Neural cell (in vitro differentiated cells): ENCODE results near the gene VPS13D. TPM values are rescaled to one million over a fixed set of nuclear protein-coding genes. Genes with fewer than 3 reads are reported as not detected.

Source experiments
- H2AFZ ChIP-seq: fragments of 200-600, 300-800 bp; sonication (generic), shearing (Covaris generic); 2 replicates; pipeline ENCODE4 v1.6.0; 2014; ENCODE audit warnings: low read depth, mild to moderate bottlenecking, antibody characterized with exemption, low read length, moderate library complexity
- H3F3A ChIP-seq: fragments of 200-600 bp; shearing (Covaris generic); 2 replicates; pipeline ENCODE4 v1.6.1; 2016; ENCODE audit warnings: mild to moderate bottlenecking, moderate library complexity, mixed read lengths, antibody characterized with exemption, low read length; ENCODE audit not compliant: insufficient read depth, poor library complexity, severe bottlenecking
- H3K27ac ChIP-seq: fragments of 200-600, 300-800 bp; sonication (generic), shearing (Covaris generic); 2 replicates; pipeline ENCODE4 v1.5.1; 2014; ENCODE audit warnings: mild to moderate bottlenecking, low read length, moderate library complexity
- H3K27me3 ChIP-seq: fragments of 300-800, 200-600 bp; sonication (generic), shearing (Covaris generic); 2 replicates; pipeline ENCODE4 v1.6.0; 2014; ENCODE audit warnings: mild to moderate bottlenecking, low read depth, low read length, moderate library complexity; ENCODE audit not compliant: insufficient read depth
- H3K36me3 ChIP-seq: fragments of 300-800, 200-600 bp; sonication (generic), shearing (Covaris generic); 2 replicates; pipeline ENCODE4 v1.5.1; 2014; ENCODE audit warnings: mild to moderate bottlenecking, antibody characterized with exemption, low read length, moderate library complexity; ENCODE audit not compliant: insufficient read depth
- H3K4me2 ChIP-seq: fragments of 300-800, 200-600 bp; sonication (generic), shearing (Covaris generic); 2 replicates; pipeline ENCODE4 v1.6.0; 2014; ENCODE audit warnings: mild to moderate bottlenecking, low read length
- H3K4me3 ChIP-seq: fragments of 300-800, 200-600 bp; sonication (generic), shearing (Covaris generic); 2 replicates; pipeline ENCODE4 v1.5.1; 2014; ENCODE audit warnings: mild to moderate bottlenecking, low read length, moderate library complexity
- H3K79me2 ChIP-seq: fragments of 200-600 bp; shearing (Covaris generic); replicated peaks from 2 replicates; pipeline ENCODE4 v1.6.0; 2014; ENCODE audit warnings: mild to moderate bottlenecking, low read length, moderate library complexity; ENCODE audit not compliant: insufficient read depth
- H3K9ac ChIP-seq: fragments of 300-800, 200-600 bp; sonication (generic), shearing (Covaris generic); 2 replicates; pipeline ENCODE4 v1.6.1; 2016; ENCODE audit warnings: mild to moderate bottlenecking, low read length, mixed read lengths
- H3K9me2 ChIP-seq: fragments of 200-600 bp; shearing (Covaris generic); 2 replicates; pipeline ENCODE4 v1.6.1; 2016; ENCODE audit warnings: mild to moderate bottlenecking, low read length, mixed read lengths; ENCODE audit not compliant: insufficient read depth
- H3K9me3 ChIP-seq: fragments of 200-600, 300-800 bp; sonication (generic), shearing (Covaris generic); 2 replicates; pipeline ENCODE4 v1.6.1; 2016; ENCODE audit warnings: mild to moderate bottlenecking, mixed run types, low read length, moderate library complexity, mixed read lengths
- H4K20me1 ChIP-seq: fragments of 200-600 bp; shearing (Covaris generic); 2 replicates; pipeline ENCODE4 v1.6.1; 2016; ENCODE audit warnings: mild to moderate bottlenecking, mixed run types; ENCODE audit not compliant: insufficient read depth
- EP300 ChIP-seq: fragments of 450-650 bp; conservative IDR thresholded peaks from 2 replicates; pipeline ENCODE4 v1.6.1; 2014; ENCODE audit warnings: antibody characterized with exemption, mild to moderate bottlenecking, moderate library complexity; ENCODE audit not compliant: poor library complexity, severe bottlenecking
- EZH2 ChIP-seq: fragments of 200-600, 300-800 bp; shearing (Covaris generic), sonication (generic); IDR thresholded peaks from 2 replicates; pipeline ENCODE4 v1.6.1; 2014; ENCODE audit warnings: antibody characterized with exemption, low read length, borderline replicate concordance, mild to moderate bottlenecking; ENCODE audit not compliant: insufficient read depth, poor library complexity, severe bottlenecking
- MXI1 ChIP-seq: fragments of 450-650 bp; conservative IDR thresholded peaks from 2 replicates; pipeline ENCODE4 v1.6.1; 2014; ENCODE audit warnings: antibody characterized with exemption, mild to moderate bottlenecking; ENCODE audit not compliant: poor library complexity, severe bottlenecking
- POLR2AphosphoS5 ChIP-seq: IDR thresholded peaks from 2 replicates; pipeline ENCODE4 v1.6.1; 2012
- RAD21 ChIP-seq: fragments of 450-650 bp; conservative IDR thresholded peaks from 2 replicates; pipeline ENCODE4 v1.6.1; 2014; ENCODE audit warnings: antibody characterized with exemption, mild to moderate bottlenecking, moderate library complexity
- SMC3 ChIP-seq: fragments of 450-650 bp; conservative IDR thresholded peaks from 2 replicates; pipeline ENCODE4 v1.6.1; 2014; ENCODE audit warnings: antibody characterized with exemption, mild to moderate bottlenecking, moderate library complexity; ENCODE audit not compliant: poor library complexity
- TAF1 ChIP-seq: IDR thresholded peaks from 2 replicates; pipeline ENCODE4 v1.6.1; 2012; ENCODE audit warnings: low read depth
- polyA plus RNA-seq: library from polyadenylated mRNA; depleted of rRNA; stranded (reverse); fragments of >200 nt; gene quantifications from 2 replicates; pipeline ENCODE4 v1.2.3, GENCODE V29; 2014
- TF ChIP-seq, protein P1 (sequence below): IDR thresholded peaks from 2 replicates; pipeline ENCODE4 v1.6.1; 2012; ENCODE audit warnings: borderline replicate concordance
- TF ChIP-seq, protein P2 (sequence below): fragments of 450-650 bp; IDR thresholded peaks from 2 replicates; pipeline ENCODE4 v1.5.1; 2014; ENCODE audit warnings: antibody characterized with exemption, mild to moderate bottlenecking, moderate library complexity; ENCODE audit not compliant: poor library complexity, severe bottlenecking

VPS13D gene
- polyA plus RNA-seq, 1 donor from 2014 or later, result 24.5 TPM

DNA sequence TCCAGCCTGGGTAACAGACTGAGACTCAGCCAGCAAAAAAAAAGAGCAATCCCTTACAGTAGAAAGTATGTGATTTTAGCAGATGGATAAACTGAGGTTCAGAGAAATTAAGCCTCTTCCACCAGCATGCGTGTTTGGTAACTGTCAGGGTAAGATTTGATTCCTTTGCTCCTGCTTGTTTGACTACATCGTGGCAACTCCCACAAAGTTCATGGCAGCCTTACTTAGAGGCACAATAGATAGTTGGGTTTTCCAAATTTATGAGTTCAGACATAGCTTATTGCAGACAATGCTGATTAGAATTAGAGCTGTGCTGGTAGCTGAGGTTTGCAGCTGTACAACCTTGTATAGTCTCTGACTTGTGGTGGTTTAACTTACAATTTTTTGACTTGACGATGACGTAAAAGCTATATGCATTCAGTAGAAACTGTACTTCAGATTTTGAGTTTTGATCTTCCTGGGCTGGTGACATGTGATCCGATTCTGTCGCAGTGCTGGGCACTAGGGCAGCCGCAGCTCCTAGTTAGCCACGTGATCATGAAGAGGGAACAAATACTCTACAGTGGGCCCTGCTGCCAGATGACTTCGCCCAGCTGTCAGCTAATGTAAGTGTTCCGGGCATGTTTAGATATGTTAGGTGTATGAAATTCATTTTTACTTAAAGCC is 220.4 kb downstream of the VPS13D start:
- no peak overlapping the region for H3K9ac ChIP-seq
- no peaks in the 10 kb centered on the region for H3K79me2 ChIP-seq
- H3K4me3 ChIP-seq, result no peak overlapping the region
- TF ChIP-seq EZH2 (no peak), SMC3 (no peak), MXI1 (no peak), TAF1 (no peak)
- TF ChIP-seq, protein P1, sequence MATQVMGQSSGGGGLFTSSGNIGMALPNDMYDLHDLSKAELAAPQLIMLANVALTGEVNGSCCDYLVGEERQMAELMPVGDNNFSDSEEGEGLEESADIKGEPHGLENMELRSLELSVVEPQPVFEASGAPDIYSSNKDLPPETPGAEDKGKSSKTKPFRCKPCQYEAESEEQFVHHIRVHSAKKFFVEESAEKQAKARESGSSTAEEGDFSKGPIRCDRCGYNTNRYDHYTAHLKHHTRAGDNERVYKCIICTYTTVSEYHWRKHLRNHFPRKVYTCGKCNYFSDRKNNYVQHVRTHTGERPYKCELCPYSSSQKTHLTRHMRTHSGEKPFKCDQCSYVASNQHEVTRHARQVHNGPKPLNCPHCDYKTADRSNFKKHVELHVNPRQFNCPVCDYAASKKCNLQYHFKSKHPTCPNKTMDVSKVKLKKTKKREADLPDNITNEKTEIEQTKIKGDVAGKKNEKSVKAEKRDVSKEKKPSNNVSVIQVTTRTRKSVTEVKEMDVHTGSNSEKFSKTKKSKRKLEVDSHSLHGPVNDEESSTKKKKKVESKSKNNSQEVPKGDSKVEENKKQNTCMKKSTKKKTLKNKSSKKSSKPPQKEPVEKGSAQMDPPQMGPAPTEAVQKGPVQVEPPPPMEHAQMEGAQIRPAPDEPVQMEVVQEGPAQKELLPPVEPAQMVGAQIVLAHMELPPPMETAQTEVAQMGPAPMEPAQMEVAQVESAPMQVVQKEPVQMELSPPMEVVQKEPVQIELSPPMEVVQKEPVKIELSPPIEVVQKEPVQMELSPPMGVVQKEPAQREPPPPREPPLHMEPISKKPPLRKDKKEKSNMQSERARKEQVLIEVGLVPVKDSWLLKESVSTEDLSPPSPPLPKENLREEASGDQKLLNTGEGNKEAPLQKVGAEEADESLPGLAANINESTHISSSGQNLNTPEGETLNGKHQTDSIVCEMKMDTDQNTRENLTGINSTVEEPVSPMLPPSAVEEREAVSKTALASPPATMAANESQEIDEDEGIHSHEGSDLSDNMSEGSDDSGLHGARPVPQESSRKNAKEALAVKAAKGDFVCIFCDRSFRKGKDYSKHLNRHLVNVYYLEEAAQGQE, result no peak
- TF ChIP-seq, protein P2, sequence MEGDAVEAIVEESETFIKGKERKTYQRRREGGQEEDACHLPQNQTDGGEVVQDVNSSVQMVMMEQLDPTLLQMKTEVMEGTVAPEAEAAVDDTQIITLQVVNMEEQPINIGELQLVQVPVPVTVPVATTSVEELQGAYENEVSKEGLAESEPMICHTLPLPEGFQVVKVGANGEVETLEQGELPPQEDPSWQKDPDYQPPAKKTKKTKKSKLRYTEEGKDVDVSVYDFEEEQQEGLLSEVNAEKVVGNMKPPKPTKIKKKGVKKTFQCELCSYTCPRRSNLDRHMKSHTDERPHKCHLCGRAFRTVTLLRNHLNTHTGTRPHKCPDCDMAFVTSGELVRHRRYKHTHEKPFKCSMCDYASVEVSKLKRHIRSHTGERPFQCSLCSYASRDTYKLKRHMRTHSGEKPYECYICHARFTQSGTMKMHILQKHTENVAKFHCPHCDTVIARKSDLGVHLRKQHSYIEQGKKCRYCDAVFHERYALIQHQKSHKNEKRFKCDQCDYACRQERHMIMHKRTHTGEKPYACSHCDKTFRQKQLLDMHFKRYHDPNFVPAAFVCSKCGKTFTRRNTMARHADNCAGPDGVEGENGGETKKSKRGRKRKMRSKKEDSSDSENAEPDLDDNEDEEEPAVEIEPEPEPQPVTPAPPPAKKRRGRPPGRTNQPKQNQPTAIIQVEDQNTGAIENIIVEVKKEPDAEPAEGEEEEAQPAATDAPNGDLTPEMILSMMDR, result no peak
- H3K9me3 ChIP-seq, result no peaks in the 10 kb centered on the region
- no peaks in the 10 kb centered on the region for H3F3A ChIP-seq
- no peaks in the 10 kb centered on the region for H4K20me1 ChIP-seq
- no peak overlapping the region for H3K4me2 ChIP-seq
- no peaks in the 10 kb centered on the region for H3K27me3 ChIP-seq
- H3K9me2 ChIP-seq, result no peaks in the 10 kb centered on the region
- no peaks in the 10 kb centered on the region for H3K36me3 ChIP-seq
- H2AFZ ChIP-seq, result no peak overlapping the region
- no peak overlapping the region for H3K27ac ChIP-seq

DNA sequence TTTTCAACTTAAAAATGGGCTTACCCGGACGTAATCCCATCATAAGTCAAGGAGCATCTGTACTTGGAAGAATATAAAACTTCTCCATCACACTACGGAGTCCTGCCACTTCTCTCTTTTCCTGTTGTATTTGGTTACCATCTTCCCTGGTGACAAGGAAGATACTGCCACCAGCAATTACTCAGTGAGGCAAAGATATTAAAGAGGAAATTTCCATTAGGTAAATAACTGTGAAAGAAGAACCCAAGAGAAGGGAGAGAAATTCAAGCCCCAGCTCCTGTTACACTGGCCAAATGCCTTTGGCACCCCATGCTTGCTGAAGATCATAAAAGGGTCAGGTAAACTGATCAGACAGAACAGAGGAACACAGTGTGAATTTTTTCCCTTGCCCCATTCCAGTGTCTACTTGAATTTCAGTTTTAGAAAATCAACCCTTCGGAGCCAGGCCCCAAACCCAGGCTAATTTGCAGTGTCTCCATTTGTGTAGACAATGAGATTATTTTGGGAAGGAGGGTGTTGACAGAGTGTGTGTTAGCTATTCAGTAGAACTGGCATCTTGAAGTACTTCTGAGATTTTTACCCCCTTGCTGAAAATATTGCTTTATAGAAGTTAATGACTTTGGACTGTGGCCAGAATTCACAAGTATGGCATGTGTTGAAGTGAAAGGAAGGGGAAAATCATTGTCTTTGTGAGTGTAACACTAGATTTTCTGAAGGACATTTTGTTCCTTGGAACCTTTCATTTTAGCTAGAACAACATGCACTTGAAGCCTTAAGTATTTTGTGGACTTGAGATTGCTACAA is 221.1 kb downstream of the VPS13D start:
- no peak for TF ChIP-seq RAD21
- TF ChIP-seq TAF1, result no peak
- no peak for TF ChIP-seq EZH2
- no peak for TF ChIP-seq EP300
- TF ChIP-seq MXI1, result no peak
- TF ChIP-seq, protein P2, result no peak
- TF ChIP-seq, protein P1, result no peak
- no peak for TF ChIP-seq POLR2AphosphoS5
- TF ChIP-seq SMC3, result no peak
- H3K4me2 ChIP-seq, result no peak overlapping the region
- no peak overlapping the region for H3K27ac ChIP-seq
- no peaks in the 10 kb centered on the region for H3K9me2 ChIP-seq
- H4K20me1 ChIP-seq, result no peaks in the 10 kb centered on the region
- H3K4me3 ChIP-seq, result no peak overlapping the region
- no peaks in the 10 kb centered on the region for H3K36me3 ChIP-seq
- H3K9me3 ChIP-seq, result no peaks in the 10 kb centered on the region
- H2AFZ ChIP-seq, result no peak overlapping the region
- H3K9ac ChIP-seq, result no peak overlapping the region
- no peaks in the 10 kb centered on the region for H3F3A ChIP-seq
- no peaks in the 10 kb centered on the region for H3K27me3 ChIP-seq
- H3K79me2 ChIP-seq, result no peaks in the 10 kb centered on the region
